ENCODE measurements around the gene SYT10.

Gene SYT10

GRCh38 chr12:33472299-33472698 is 32.7 kb upstream of the SYT10 start:
- TF ChIP-seq CTCF (IDR thresholded peaks at IDR 0.05; ENCODE audit: low read depth, low read length) = no peak
- H3K4me3 ChIP-seq (ENCODE audit: low read depth, low read length) = no peak overlapping the region
- in situ Hi-C loops (cut with HindIII; ENCODE audit: low sequenced_read_pairs) = no loop called here
- DNase-seq (ENCODE audit: low read depth, low spot score) = no peak

DNA sequence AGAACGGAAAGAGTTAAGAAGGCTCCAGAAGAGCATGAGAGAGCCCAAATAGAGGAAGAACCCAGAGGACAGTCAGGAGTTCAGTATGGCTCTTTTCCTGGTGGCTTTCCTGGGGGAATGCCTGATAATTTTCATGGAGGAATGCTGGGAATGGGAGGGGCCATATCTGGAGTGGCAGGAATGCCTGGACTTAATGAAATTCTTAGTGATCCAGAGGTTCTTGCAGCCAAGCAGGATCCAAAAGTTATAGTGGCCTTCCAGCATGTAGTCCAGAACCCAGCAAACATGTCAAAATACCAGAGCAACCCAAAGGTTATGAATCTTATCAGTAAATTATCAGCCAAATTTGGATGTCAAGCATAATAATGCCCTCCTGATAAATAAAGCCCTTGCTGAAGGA is 15.5 kb upstream of the SYT10 start:
- in situ Hi-C loops (cut with HindIII; ENCODE audit: low sequenced_read_pairs) = no loop called here

GRCh38 chr12:33450480-33450879 is 10.9 kb upstream of the SYT10 start:
- no peak for TF ChIP-seq CTCF (IDR thresholded peaks at IDR 0.05; ENCODE audit: low read depth, low read length)
- no peak for DNase-seq (ENCODE audit: low read depth, low spot score)
- in situ Hi-C loops (cut with HindIII; ENCODE audit: low sequenced_read_pairs) = no loop called here
- H3K4me3 ChIP-seq (ENCODE audit: low read depth, low read length) = no peak overlapping the region

More for the DNA sequence above, 15.5 kb upstream of the SYT10 start:
- no peak for TF ChIP-seq CTCF (IDR thresholded peaks at IDR 0.05; ENCODE audit: low read depth, low read length)
- no peak overlapping the region for H3K4me3 ChIP-seq (ENCODE audit: low read depth, low read length)
- no peak for DNase-seq (ENCODE audit: low read depth, low spot score)

GRCh38 chr12:33440477-33440876 is 858 bp upstream of the SYT10 start:
- in situ Hi-C loops (cut with HindIII; ENCODE audit: low sequenced_read_pairs) = no loop called here
- no peak for TF ChIP-seq CTCF (IDR thresholded peaks at IDR 0.05; ENCODE audit: low read depth, low read length)
- no peak overlapping the region for H3K4me3 ChIP-seq (ENCODE audit: low read depth, low read length)
- DNase-seq (ENCODE audit: low read depth, low spot score) = no peak

GRCh38 chr12:33438851-33439586 is 600 bp downstream of the SYT10 start:
- H3K4me3 ChIP-seq (ENCODE audit: low read depth, low read length) = peak overlapping the region; percentile 46
- TF ChIP-seq CTCF (IDR thresholded peaks at IDR 0.05; ENCODE audit: low read depth, low read length) = no peak
- in situ Hi-C loops (cut with HindIII; ENCODE audit: low sequenced_read_pairs) = no loop called here
- peak; percentile 0 for DNase-seq (ENCODE audit: low read depth, low spot score)

GRCh38 chr12:33438025-33438772 is 1.4 kb downstream of the SYT10 start:
- no peak overlapping the region for H3K4me3 ChIP-seq (ENCODE audit: low read depth, low read length)
- no peak for TF ChIP-seq CTCF (IDR thresholded peaks at IDR 0.05; ENCODE audit: low read depth, low read length)
- no peak for DNase-seq (ENCODE audit: low read depth, low spot score)
- in situ Hi-C loops (cut with HindIII; ENCODE audit: low sequenced_read_pairs) = no loop called here
